BJ (cell line): Measurements from ENCODE around the gene GDF15. TPM values are rescaled to one million over a fixed set of nuclear protein-coding genes. Genes with fewer than 3 reads are reported as not detected.

Source experiments
- CTCF ChIA-PET: fragments of 350-600 bp; formaldehyde crosslinking; extraction: SDS; loops from one replicate; lab custom pipeline; 2021; ENCODE audit warnings: antibody characterized with exemption, inconsistent platforms; lab: Yijun Ruan, JAX
- POLR2A ChIA-PET: fragments of 300-600 bp; sonication (Branson Sonifier 250); formaldehyde crosslinking; extraction: SDS; loops from one replicate; lab custom pipeline; 2021; ENCODE audit warnings: antibody characterized with exemption; lab: Charles Lee
- DNase-seq: peaks from one replicate; pipeline ENCODE4 v3.0.0-alpha.2; 2011; ENCODE audit warnings: low read depth
- H3K27me3 ChIP-seq: 2 replicates; pipeline ENCODE4 v1.6.0; 2011; ENCODE audit warnings: low read length; ENCODE audit not compliant: control insufficient read depth, insufficient read depth
- H3K36me3 ChIP-seq: 2 replicates; pipeline ENCODE4 v1.5.1; 2011; ENCODE audit warnings: low read length; ENCODE audit not compliant: control insufficient read depth, insufficient read depth
- H3K4me3 ChIP-seq: 2 replicates; pipeline ENCODE4 v1.5.1; 2011; ENCODE audit warnings: low read depth, mild to moderate bottlenecking, control low read depth, low read length
- polyA plus RNA-seq: library from polyadenylated mRNA; depleted of rRNA; stranded (reverse); fragments of >200 nt; gene quantifications from 2 replicates; pipeline ENCODE4 v1.2.3, GENCODE V29; 2011
- TF ChIP-seq, protein P1 (sequence below): IDR thresholded peaks from 2 replicates; pipeline ENCODE4 v1.5.1; 2011; ENCODE audit warnings: low read depth, mild to moderate bottlenecking, control low read depth, inconsistent platforms, low read length, moderate library complexity; ENCODE audit not compliant: insufficient read depth

The GDF15 gene
- polyA plus RNA-seq, 1 experiment = 30.8 TPM

DNA sequence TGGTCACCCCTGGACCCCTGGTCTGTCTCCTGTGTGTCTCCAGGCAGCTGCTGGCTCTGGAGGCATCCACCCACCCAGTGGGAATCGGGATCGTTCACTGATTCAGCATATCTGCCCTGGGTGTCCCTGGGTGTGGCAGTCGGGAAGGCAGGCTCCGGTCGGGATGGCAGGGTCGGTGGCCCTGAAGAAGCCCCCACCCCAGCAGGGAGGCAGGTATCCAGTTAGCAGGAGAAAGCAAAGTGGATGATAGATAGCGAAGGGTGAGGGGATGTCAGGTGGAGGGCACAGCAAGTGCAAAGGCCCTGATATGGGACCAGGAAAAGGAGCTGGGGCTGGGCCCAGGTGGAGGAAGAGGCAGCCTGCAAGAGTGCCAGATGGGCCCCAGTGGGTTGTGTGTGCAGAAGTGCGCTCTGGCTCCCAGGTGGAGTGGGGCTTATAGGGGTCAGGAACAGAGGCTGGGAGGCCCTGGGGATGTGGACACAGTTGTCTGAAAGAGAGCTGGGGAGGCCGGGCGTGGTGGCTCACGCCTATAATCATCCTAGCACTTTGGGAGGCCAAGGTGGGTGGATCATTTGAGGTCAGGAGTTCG, 35.5 kb downstream of the GDF15 start:
- TF ChIP-seq, protein P1, sequence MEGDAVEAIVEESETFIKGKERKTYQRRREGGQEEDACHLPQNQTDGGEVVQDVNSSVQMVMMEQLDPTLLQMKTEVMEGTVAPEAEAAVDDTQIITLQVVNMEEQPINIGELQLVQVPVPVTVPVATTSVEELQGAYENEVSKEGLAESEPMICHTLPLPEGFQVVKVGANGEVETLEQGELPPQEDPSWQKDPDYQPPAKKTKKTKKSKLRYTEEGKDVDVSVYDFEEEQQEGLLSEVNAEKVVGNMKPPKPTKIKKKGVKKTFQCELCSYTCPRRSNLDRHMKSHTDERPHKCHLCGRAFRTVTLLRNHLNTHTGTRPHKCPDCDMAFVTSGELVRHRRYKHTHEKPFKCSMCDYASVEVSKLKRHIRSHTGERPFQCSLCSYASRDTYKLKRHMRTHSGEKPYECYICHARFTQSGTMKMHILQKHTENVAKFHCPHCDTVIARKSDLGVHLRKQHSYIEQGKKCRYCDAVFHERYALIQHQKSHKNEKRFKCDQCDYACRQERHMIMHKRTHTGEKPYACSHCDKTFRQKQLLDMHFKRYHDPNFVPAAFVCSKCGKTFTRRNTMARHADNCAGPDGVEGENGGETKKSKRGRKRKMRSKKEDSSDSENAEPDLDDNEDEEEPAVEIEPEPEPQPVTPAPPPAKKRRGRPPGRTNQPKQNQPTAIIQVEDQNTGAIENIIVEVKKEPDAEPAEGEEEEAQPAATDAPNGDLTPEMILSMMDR = no peak
- Histone ChIP-seq H3K36me3 (peaks cover 2% of the 10 kb centered on the region; the same call in 1 of the 2 replicates), H3K27me3 (no peaks in the 10 kb centered on the region), H3K4me3 (no peak overlapping the region)
- DNase-seq = no peak
- CTCF ChIA-PET = interaction anchor here (1.4 kb wide), 1 partner anchor 72 kb away, joined by 5 read pairs; no protein-coding TSS in a partner anchor
- POLR2A ChIA-PET = no interaction called here

GRCh38 chr19:18422530-18423191, 36.7 kb downstream of the GDF15 start:
- TF ChIP-seq, protein P1 = no peak
- Histone ChIP-seq H3K4me3 (no peak overlapping the region), H3K27me3 (no peaks in the 10 kb centered on the region), H3K36me3 (peaks cover 5% of the 10 kb centered on the region; the same call in 1 of the 2 replicates)
- no peak for DNase-seq
- ChIA-PET CTCF (interaction anchor here (1.1 to 1.7 kb wide), 3 partner anchors 29 to 493 kb away, joined by 3 to 4 read pairs (median 3); no protein-coding TSS in a partner anchor), POLR2A (no interaction called here)

DNA sequence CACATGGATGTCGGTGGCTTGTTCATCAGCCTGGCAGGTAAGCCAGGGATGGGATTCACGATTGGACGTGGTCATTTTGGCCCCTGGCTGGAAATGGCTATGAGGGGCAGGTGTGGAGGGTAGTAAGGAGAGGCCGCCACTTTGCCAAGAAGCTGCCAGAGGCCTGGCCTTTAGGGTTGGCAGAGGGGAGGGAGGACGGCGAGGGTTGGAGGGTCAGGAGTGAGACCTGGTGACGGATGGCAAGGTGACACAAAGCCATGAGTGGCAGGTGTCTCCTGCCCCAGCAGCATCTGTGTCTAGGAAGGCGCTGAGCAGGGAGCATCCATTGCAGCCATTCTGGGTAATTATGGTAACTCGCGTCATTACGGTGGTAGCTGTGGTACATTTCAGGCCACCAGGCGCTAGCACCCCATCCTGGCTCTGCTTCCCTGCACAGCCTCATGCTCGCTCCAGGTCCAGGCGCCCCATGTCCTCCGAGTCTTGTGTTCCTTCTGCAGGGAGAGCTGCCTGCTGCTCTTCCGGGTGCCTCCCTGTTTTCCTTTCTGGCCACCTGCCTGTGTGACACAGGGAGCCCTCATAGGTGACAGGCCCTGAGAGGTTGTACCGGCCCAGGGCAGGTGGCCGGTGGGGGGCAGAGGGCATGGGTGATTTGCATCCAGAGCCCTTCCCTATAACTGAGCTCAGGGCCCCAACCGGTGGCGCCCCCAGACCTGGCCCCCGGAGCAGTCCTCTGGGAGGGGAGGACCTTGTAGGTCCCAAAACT, 37.5 kb downstream of the GDF15 start:
- ChIA-PET POLR2A (interaction anchor here (0.8 kb wide), 1 partner anchor 59 kb away, joined by 7 read pairs; no protein-coding TSS in a partner anchor), CTCF (interaction anchor here (1.0 to 1.7 kb wide), 4 partner anchors 28 to 492 kb away, joined by 3 to 4 read pairs (median 4); no protein-coding TSS in a partner anchor)
- TF ChIP-seq, protein P1 = no peak
- Histone ChIP-seq H3K27me3 (no peaks in the 10 kb centered on the region), H3K36me3 (peaks cover 8% of the 10 kb centered on the region), H3K4me3 (no peak overlapping the region)
- no peak for DNase-seq

DNA sequence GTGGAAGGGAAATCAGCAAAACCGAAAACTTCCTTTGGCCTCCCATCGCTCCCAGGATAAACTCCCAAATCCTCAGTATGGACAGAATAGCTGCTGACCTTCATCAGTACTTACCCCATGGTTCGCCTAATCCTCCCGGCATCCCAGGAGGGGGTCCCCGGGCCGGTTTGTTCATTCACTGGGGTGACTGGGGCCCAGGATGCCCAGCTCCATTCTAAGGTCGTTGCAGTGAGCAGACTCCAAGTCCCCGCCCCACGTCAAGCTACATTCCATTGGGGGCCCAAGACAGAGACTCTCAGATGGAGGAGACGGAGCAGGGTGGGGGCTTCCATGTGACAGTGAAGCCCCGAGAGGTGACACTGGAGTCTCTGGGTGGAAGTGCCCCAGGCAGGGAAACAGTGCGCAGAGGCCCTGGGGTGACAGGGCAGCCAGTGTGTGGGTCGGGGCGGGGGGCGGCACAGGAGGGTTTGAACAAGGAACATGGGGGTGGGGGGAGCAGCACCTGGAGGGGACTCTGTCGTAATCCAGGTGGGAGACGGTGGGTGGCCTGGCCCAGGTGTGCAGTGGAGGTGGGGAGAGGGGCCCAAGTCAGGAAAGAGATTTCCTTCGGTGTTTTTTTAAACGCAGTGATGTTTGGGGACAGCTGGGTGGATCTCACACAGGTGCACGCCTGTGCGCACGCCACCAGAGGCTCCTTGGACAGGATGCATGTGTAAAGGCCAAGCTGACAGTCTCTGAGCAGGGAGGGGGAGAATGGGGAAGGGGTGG, 38.3 kb downstream of the GDF15 start:
- CTCF ChIA-PET = interaction anchor here (1.0 to 1.5 kb wide), 2 partner anchors 27 to 491 kb away, joined by 3 to 4 read pairs; no protein-coding TSS in a partner anchor

More for the DNA sequence above, 38.3 kb downstream of the GDF15 start:
- H3K36me3 ChIP-seq = peaks cover 8% of the 10 kb centered on the region
- POLR2A ChIA-PET = interaction anchor here (0.5 to 0.8 kb wide), 2 partner anchors 22 to 60 kb away, joined by 3 to 7 read pairs; no protein-coding TSS in a partner anchor
- TF ChIP-seq, protein P1 = no peak
- no peak overlapping the region for H3K4me3 ChIP-seq
- H3K27me3 ChIP-seq = no peaks in the 10 kb centered on the region
- no peak for DNase-seq
